HCT116 (cell line): ENCODE results near the gene OTOG. TPM values are rescaled to one million over a fixed set of nuclear protein-coding genes. Genes with fewer than 3 reads are reported as not detected.

Experiments used
- ATAC-seq: fragments of 200-7000 bp; cut with Tn5 transposase; 2 replicates; pipeline ENCODE4 v1.9.1; 2020; ENCODE audit warnings: mild to moderate bottlenecking, moderate library complexity
- BruUV-seq: library from RNA; stranded (reverse); fragments of 400-500 nt; replicated peaks from 2 replicates; lab custom pipeline; 2021; lab: Mats Ljungman, UMichigan
- CTCF ChIA-PET: fragments of 300-600 bp; sonication (Branson Sonifier 250); formaldehyde crosslinking; loops from one replicate; lab custom pipeline; 2021; ENCODE audit warnings: antibody characterized with exemption; lab: Charles Lee
- POLR2A ChIA-PET: fragments of 300-600, 350-600 bp; sonication (Branson Sonifier 250); formaldehyde crosslinking; loops from one replicate; lab custom pipeline; 2021; ENCODE audit warnings: antibody characterized with exemption; lab: Charles Lee
- RAD21 ChIA-PET, 2 experiments: fragments of 300-600 bp; sonication (Branson Sonifier 250); formaldehyde crosslinking; loops; one replicate each; lab custom pipeline; 2023; ENCODE audit warnings: low total read pairs in 2 of 2; ENCODE audit not compliant: uncharacterized antibody in 2 of 2, unreplicated experiment in 2 of 2, low non-redundant PET in 1 of 2; lab: Charles Lee
- DNase-seq: peaks from one replicate; pipeline ENCODE4 v3.0.0-alpha.2; 2010; ENCODE audit warnings: low read depth, low spot score
- H2AFZ ChIP-seq: fragments of 200-600 bp; shearing (Covaris generic), sonication (generic); 2 replicates; pipeline ENCODE4 v1.6.1; 2017; ENCODE audit warnings: low read depth, mixed run types, mixed read lengths, antibody characterized with exemption, low read length; ENCODE audit not compliant: poor library complexity, severe bottlenecking
- H3K27ac ChIP-seq: 2 replicates; pipeline ENCODE4 v1.5.1; 2012; ENCODE audit warnings: low read depth, low read length
- H3K27me3 ChIP-seq: fragments of 200-600 bp; sonication (generic); 2 replicates; pipeline ENCODE4 v1.6.1; 2016; ENCODE audit warnings: mixed run types, low read length, mixed read lengths; ENCODE audit not compliant: insufficient read depth
- H3K36me3 ChIP-seq, 2 experiments: fragments of 200-500 bp in 1 of 2; fragments of 200-600 bp in 1 of 2; sonication (Bioruptor generic) in 1 of 2; sonication (generic) in 1 of 2; 2 replicates each; pipeline versions ENCODE4 v1.5.1 to v1.6.1; 2014 to 2016; ENCODE audit warnings: low read length in 2 of 2, inconsistent platforms in 1 of 2, mixed read lengths in 1 of 2, mixed run types in 1 of 2; ENCODE audit not compliant: insufficient read depth in 2 of 2, control insufficient read depth in 1 of 2
- H3K4me1 ChIP-seq, 2 experiments: fragments of 200-600 bp in 1 of 2; sonication (generic) in 1 of 2; 2 replicates each; pipeline versions ENCODE4 v1.5.1 to v1.6.1; 2012 to 2017; ENCODE audit warnings: low read length in 2 of 2, inconsistent platforms in 1 of 2, mild to moderate bottlenecking in 1 of 2, mixed read lengths in 1 of 2, mixed run types in 1 of 2, moderate library complexity in 1 of 2; ENCODE audit not compliant: insufficient read depth in 2 of 2, control insufficient read depth in 1 of 2
- H3K4me2 ChIP-seq: fragments of 200-600 bp; sonication (generic); 2 replicates; pipeline ENCODE4 v1.6.1; 2017; ENCODE audit warnings: mixed run types, low read length, mixed read lengths
- H3K4me3 ChIP-seq, 2 experiments: fragments of 200-600 bp in 1 of 2; sonication (generic) in 1 of 2; replicated peaks in 1 of 2; 2 replicates each; pipeline ENCODE4 v1.5.1; 2011 to 2016; ENCODE audit warnings: low read length in 2 of 2, control low read depth in 1 of 2, low read depth in 1 of 2, mild to moderate bottlenecking in 1 of 2, mixed read lengths in 1 of 2, mixed run types in 1 of 2
- H3K79me2 ChIP-seq: fragments of 200-600 bp; sonication (generic); 2 replicates; pipeline ENCODE4 v1.6.1; 2017; ENCODE audit warnings: mild to moderate bottlenecking, mixed run types, low read length, moderate library complexity, mixed read lengths; ENCODE audit not compliant: insufficient read depth
- H3K9ac ChIP-seq: fragments of 200-600 bp; sonication (generic); 2 replicates; pipeline ENCODE4 v1.6.1; 2016; ENCODE audit warnings: low read length, mixed read lengths
- H3K9me2 ChIP-seq: fragments of 200-600 bp; sonication (generic), shearing (Covaris generic); 2 replicates; pipeline ENCODE4 v1.6.1; 2017; ENCODE audit warnings: mixed run types, mild to moderate bottlenecking, moderate library complexity; ENCODE audit not compliant: insufficient read depth
- H3K9me3 ChIP-seq, 2 experiments: fragments of 200-500 bp in 1 of 2; fragments of 200-600 bp in 1 of 2; sonication (Bioruptor generic) in 1 of 2; sonication (generic) in 1 of 2; 2 replicates each; pipeline ENCODE4 v1.6.1; 2014 to 2017; ENCODE audit warnings: low read length in 2 of 2, mixed read lengths in 2 of 2, inconsistent platforms in 1 of 2, low read depth in 1 of 2, mild to moderate bottlenecking in 1 of 2, mixed run types in 1 of 2, moderate library complexity in 1 of 2; ENCODE audit not compliant: control insufficient read depth in 1 of 2, insufficient read depth in 1 of 2
- H4K20me1 ChIP-seq: fragments of 200-600 bp; sonication (generic), shearing (Covaris generic); 2 replicates; pipeline ENCODE4 v1.6.1; 2017; ENCODE audit warnings: mixed run types, mild to moderate bottlenecking, moderate library complexity; ENCODE audit not compliant: insufficient read depth
- CTCF ChIP-seq, 3 experiments: fragments of 200-600 bp in 1 of 3; sonication (generic) in 1 of 3; IDR thresholded peaks in 2 of 3; conservative IDR thresholded peaks in 1 of 3; 2 replicates each; pipeline ENCODE4 v1.5.1; 2012 to 2017; ENCODE audit warnings: low read depth in 2 of 3, low read length in 2 of 3, antibody characterized with exemption in 1 of 3, borderline replicate concordance in 1 of 3, control low read depth in 1 of 3, mild to moderate bottlenecking in 1 of 3, mixed read lengths in 1 of 3, mixed run types in 1 of 3, moderate library complexity in 1 of 3; ENCODE audit not compliant: insufficient read depth in 1 of 3
- EZH2phosphoT487 ChIP-seq: fragments of 200-600 bp; IDR thresholded peaks from 2 replicates; pipeline ENCODE4 v1.6.1; 2018; ENCODE audit warnings: antibody characterized with exemption, borderline replicate concordance
- FOSL1 ChIP-seq: IDR thresholded peaks from 2 replicates; pipeline ENCODE4 v1.6.1; 2012; ENCODE audit warnings: low read depth
- MAX ChIP-seq: IDR thresholded peaks from 2 replicates; pipeline ENCODE4 v1.6.1; 2012
- REST ChIP-seq: IDR thresholded peaks from 2 replicates; pipeline ENCODE4 v1.6.1; 2012; ENCODE audit warnings: low read depth
- SIN3A ChIP-seq: IDR thresholded peaks from 2 replicates; pipeline ENCODE4 v1.6.1; 2012; ENCODE audit warnings: low read depth
- SP1 ChIP-seq: IDR thresholded peaks from 2 replicates; pipeline ENCODE4 v1.6.1; 2012; ENCODE audit warnings: low read depth
- TCF7L2 ChIP-seq: IDR thresholded peaks from 2 replicates; pipeline ENCODE4 v1.7.0; 2011; ENCODE audit warnings: borderline replicate concordance, inconsistent platforms; ENCODE audit not compliant: insufficient read depth, insufficient read length; ENCODE audit errors: extremely low read depth
- YY1 ChIP-seq: IDR thresholded peaks from 2 replicates; pipeline ENCODE4 v1.6.1; 2011; ENCODE audit warnings: low read length, low read depth, moderate library complexity, mild to moderate bottlenecking; ENCODE audit not compliant: insufficient replicate concordance; ENCODE audit errors: extremely low read depth
- ZNF274 ChIP-seq: fragments of 200-500 bp; sonication (Bioruptor generic); IDR thresholded peaks from 2 replicates; pipeline ENCODE4 v1.6.1; 2014; ENCODE audit warnings: mild to moderate bottlenecking, low read depth, low read length, inconsistent platforms
- intact Hi-C: fragments of 100-400 bp; cut with micrococcal nuclease; formaldehyde crosslinking; loops from 2 replicates; pipeline ENCODE4 v1.10.0; 2022
- total RNA-seq: library from RNA; stranded (reverse); gene quantifications from one replicate; pipeline ENCODE4 v1.2.1, GENCODE V29; 2021; ENCODE audit not compliant: unreplicated experiment

Gene OTOG
- total RNA-seq, 1 experiment from 2014 or later, result 0.07 TPM

- TF ChIP-seq MAX (no peak), YY1 (no peak), CTCF (IDR thresholded peaks at IDR 0.05 in 2 of 3, conservative IDR thresholded peaks at IDR 0.05 in 1 of 3; ENCODE audit: borderline replicate concordance in 1 of 3, insufficient read depth in 1 of 3, low read depth in 2 of 3, low read length in 2 of 3) (no peak)
- TF ChIP-seq, all 23 proteins: peak for 0
Observed at GRCh38 chr11:17602105-17603001, 55.3 kb downstream of the OTOG start (continued).

GRCh38 chr11:17603056-17603825, 56.2 kb downstream of the OTOG start:
- Histone ChIP-seq H3K9me3 (no peaks in the 10 kb centered on the region), H4K20me1 (no peaks in the 10 kb centered on the region), H3K4me2 (no peak overlapping the region), H3K36me3 (no peaks in the 10 kb centered on the region), H3K4me3 (no peak overlapping the region), H3K9me2 (no peaks in the 10 kb centered on the region), H3K4me1 (peaks cover 0 to 7% of the 10 kb centered on the region in 2 experiments; a peak in 2 of 4 replicates), H3K79me2 (no peaks in the 10 kb centered on the region), H3K27ac (no peak overlapping the region), H2AFZ (no peak overlapping the region), H3K27me3 (no peaks in the 10 kb centered on the region), H3K9ac (no peak overlapping the region)
- intact Hi-C loops, result no loop called here
- ATAC-seq, result no peak
- ChIA-PET RAD21 (no interaction called here), CTCF (interaction anchor here (7.9 kb wide), 1 partner anchor 127 kb away, joined by 133 read pairs; no protein-coding TSS in a partner anchor), POLR2A (no interaction called here)
- no peak for DNase-seq
- BruUV-seq, result no TSS peak
- no peak for TF ChIP-seq FOSL1
- TF ChIP-seq EZH2phosphoT487, result no peak
- TF ChIP-seq SP1, result no peak
- TF ChIP-seq YY1, result no peak
- TF ChIP-seq SIN3A, result no peak
- no peak for TF ChIP-seq TCF7L2
- no peak for TF ChIP-seq ZNF274
- no peak for TF ChIP-seq REST
- no peak for TF ChIP-seq MAX
